Measurements from ENCODE around the gene PCSK6.
A peak's percentile ranks its signal among the peaks of the same experiment; 100 is the strongest.

The PCSK6 gene

GRCh38 chr15:101266034-101266433 lies 223.5 kb downstream of the PCSK6 start:
- DNase-seq: no peak

GRCh38 chr15:101264911-101265641 lies 224.4 kb downstream of the PCSK6 start:
- DNase-seq: no peak

- DNase-seq: no peak
Measured at GRCh38 chr15:101264011-101264410, 225.5 kb downstream of the PCSK6 start.

DNA sequence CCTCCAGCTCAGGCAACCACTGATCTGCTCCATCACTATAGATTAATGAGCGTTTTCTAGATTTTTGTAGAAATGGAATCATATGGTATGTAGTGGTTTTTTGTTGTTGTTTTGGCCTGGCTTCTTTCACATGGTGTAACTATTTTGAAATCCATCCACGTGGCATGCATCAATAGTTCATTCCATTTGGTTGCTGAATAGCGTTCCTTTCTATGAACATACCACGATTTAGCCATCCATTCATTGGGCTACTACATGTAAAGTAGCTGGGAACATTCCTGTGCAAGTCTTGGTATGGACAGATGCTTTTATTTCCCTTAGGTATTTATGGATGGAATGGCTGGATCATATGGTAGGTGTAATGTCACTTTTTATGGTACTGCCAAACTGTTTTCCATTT lies 227.0 kb downstream of the PCSK6 start:
- no peak for DNase-seq

GRCh38 chr15:101258238-101259144 lies 231.0 kb downstream of the PCSK6 start:
- DNase-seq: peak; percentile 74

DNA sequence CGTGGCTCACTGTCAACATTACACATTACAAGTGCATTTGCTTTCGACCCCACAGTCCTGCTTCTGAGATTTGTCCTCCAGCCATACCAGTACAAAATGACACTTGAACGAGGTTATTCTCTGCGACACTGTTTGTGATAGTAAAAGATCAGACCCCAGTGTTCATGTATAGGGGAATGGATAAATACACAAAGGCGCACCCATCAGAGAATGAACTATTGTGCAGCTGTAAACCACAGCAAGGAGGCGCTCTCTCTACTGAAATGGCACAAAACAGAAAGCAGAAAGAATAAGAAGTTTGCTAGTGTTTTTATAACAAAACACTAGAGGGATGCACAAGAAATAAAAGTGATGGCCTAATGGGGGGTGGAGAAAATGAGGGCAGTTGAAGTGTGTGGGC lies 232.8 kb downstream of the PCSK6 start:
- DNase-seq: no peak

GRCh38 chr15:101255615-101256241 lies 233.8 kb downstream of the PCSK6 start:
- DNase-seq: no peak

DNA sequence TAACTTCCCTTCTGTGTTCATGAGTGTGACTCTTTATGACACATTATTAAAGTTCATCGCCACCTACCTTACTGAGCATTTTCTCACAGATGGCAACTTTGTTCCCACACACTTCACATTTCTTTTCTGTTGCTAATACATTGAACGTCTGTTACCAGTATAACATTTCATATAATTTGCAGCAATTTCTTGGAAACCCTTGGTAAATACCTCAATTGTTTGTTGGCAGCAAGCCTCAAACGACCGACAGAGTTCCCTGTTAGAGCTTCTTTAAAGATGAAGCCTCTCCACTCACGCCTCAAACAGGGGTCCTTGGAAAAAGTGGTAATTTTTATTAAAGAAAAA lies 234.5 kb downstream of the PCSK6 start:
- DNase-seq: no peak

- no peak for DNase-seq
Measured at GRCh38 chr15:101254157-101255050, 235.1 kb downstream of the PCSK6 start.
